BE2C (cell line): Measurements from ENCODE around the gene CAMK1D.

ENCODE experiments used
- DNase-seq: peaks from one replicate; pipeline ENCODE4 v3.0.0-alpha.2; 2020
- H3K27me3 ChIP-seq: fragments of 250-450 bp; sonication (Bioruptor Pico); 2 replicates; pipeline ENCODE4 v1.5.1; 2020; ENCODE audit warnings: mild to moderate bottlenecking
- H3K36me3 ChIP-seq: fragments of 250-450 bp; sonication (Bioruptor Pico); 2 replicates; pipeline ENCODE4 v1.5.1; 2020; ENCODE audit warnings: mild to moderate bottlenecking
- H3K4me1 ChIP-seq: fragments of 250-450 bp; sonication (Bioruptor Pico); 2 replicates; pipeline ENCODE4 v1.5.1; 2020
- H3K4me3 ChIP-seq: 2 replicates; pipeline ENCODE4 v1.5.1; 2011; ENCODE audit warnings: low read depth, low read length
- H3K9me3 ChIP-seq: fragments of 250-450 bp; sonication (Bioruptor Pico); 2 replicates; pipeline ENCODE4 v1.5.1; 2020
- TF ChIP-seq, protein P1 (sequence below): IDR thresholded peaks from 2 replicates; pipeline ENCODE4 v1.5.1; 2012; ENCODE audit warnings: mild to moderate bottlenecking, low read depth, low read length

The CAMK1D gene

DNA sequence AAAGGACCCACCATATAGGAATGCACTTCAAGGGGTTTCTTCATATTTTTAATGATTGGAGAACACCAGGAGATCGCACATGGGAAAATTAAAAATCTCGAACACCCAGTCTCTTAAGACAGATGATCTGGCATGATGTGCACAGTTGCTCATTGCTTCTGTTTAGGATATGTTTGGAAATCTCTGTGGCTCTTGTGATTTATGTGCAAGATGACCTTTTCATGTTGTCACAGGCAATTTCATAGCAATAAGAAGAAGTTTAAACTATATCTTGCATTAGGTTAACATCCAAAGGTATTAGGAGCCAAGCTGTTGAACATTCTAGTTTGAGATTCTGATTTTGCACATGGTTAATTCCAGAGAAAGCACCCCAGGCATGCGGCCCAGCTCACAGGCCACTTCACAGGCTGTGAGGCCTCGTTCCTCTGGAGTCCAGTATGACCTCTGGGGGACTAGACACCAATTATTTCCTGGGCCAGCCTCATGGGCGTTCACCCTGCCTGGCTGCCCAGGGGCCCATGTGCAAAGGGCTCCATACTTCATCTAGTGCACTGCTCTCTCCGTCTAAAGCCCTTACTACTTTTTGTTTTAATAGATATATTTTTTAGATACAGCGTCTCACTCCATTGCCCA is 28.4 kb downstream of the CAMK1D start:
- DNase-seq = no peak
- Histone ChIP-seq H3K36me3 (no peaks in the 10 kb centered on the region), H3K27me3 (no peaks in the 10 kb centered on the region), H3K9me3 (no peaks in the 10 kb centered on the region), H3K4me3 (no peak overlapping the region), H3K4me1 (no peaks in the 10 kb centered on the region)
- TF ChIP-seq, protein P1, sequence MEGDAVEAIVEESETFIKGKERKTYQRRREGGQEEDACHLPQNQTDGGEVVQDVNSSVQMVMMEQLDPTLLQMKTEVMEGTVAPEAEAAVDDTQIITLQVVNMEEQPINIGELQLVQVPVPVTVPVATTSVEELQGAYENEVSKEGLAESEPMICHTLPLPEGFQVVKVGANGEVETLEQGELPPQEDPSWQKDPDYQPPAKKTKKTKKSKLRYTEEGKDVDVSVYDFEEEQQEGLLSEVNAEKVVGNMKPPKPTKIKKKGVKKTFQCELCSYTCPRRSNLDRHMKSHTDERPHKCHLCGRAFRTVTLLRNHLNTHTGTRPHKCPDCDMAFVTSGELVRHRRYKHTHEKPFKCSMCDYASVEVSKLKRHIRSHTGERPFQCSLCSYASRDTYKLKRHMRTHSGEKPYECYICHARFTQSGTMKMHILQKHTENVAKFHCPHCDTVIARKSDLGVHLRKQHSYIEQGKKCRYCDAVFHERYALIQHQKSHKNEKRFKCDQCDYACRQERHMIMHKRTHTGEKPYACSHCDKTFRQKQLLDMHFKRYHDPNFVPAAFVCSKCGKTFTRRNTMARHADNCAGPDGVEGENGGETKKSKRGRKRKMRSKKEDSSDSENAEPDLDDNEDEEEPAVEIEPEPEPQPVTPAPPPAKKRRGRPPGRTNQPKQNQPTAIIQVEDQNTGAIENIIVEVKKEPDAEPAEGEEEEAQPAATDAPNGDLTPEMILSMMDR = no peak

DNA sequence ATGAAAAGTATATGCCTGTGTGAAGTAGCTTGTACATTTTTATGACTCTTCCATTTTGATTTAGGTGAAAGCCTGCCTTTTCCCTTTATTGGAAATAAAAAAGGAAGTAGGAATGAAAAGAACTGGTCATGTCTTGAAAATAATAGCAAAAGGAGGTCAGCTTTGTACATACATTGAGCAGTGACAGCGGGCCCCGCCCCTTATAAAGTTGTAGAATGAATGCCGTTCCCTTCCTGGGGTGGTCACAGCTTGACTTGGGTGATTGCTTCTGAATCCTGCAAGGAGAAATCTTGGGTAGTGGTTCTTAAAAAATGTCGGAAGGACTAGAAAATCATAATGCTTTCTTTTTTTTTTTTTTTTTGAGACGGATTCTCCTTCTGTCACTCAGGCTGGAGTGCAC is 31.7 kb downstream of the CAMK1D start:
- no peak overlapping the region for H3K4me3 ChIP-seq
- no peaks in the 10 kb centered on the region for H3K36me3 ChIP-seq
- DNase-seq = no peak
- TF ChIP-seq, protein P1 = no peak
- H3K9me3 ChIP-seq = no peaks in the 10 kb centered on the region
- no peaks in the 10 kb centered on the region for H3K4me1 ChIP-seq
- no peaks in the 10 kb centered on the region for H3K27me3 ChIP-seq

DNA sequence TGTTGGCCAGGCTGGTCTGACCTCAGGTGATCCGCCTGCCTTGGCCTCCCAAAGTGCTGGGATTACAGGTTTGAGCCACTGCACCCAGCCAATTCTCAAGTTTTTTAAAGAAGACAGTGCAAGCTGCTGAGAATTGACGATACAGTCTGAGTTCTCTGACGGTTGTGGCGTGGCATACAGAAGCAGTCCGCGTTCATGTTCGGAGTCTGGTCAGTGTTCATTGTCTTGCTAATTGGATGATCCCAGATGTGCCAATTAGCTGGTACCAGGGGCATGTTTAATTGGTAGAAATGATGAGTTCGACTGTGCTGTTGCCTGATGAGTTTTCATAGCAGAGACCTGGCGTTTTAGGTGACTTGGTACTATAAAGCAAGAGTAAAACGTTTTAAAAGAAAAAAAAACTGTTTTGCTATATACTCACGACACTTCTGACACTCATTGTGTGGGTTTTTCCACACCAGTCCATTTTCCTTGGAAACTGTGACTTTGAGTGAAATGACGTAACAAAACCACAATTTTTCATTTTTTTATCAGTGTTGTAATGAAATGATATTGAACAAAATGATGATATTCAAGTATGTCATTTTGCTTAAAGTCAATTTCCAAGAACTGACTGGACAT is 32.3 kb downstream of the CAMK1D start:
- H3K9me3 ChIP-seq = no peaks in the 10 kb centered on the region
- TF ChIP-seq, protein P1 = no peak
- no peaks in the 10 kb centered on the region for H3K36me3 ChIP-seq
- no peak overlapping the region for H3K4me3 ChIP-seq
- DNase-seq = no peak
- no peaks in the 10 kb centered on the region for H3K4me1 ChIP-seq
- no peaks in the 10 kb centered on the region for H3K27me3 ChIP-seq

DNA sequence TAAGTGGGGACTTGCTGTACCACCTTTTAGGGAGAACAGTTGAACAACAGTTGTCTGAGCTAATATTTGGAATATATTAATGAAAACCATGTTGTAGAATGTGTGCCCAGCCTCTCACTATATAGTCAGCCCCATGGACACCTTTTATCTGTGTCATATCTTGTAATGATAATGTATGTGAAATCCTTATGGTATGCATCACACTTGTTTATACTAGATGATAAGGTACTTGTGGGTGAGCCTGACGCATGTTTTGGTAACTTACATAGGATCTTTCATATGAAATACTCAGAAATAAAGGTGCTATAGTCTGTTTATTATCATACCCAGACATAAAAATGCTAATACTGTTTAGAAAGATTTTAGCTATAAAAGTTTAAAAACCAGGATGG is 32.8 kb downstream of the CAMK1D start:
- H3K4me3 ChIP-seq = no peak overlapping the region
- TF ChIP-seq, protein P1 = no peak

DNA sequence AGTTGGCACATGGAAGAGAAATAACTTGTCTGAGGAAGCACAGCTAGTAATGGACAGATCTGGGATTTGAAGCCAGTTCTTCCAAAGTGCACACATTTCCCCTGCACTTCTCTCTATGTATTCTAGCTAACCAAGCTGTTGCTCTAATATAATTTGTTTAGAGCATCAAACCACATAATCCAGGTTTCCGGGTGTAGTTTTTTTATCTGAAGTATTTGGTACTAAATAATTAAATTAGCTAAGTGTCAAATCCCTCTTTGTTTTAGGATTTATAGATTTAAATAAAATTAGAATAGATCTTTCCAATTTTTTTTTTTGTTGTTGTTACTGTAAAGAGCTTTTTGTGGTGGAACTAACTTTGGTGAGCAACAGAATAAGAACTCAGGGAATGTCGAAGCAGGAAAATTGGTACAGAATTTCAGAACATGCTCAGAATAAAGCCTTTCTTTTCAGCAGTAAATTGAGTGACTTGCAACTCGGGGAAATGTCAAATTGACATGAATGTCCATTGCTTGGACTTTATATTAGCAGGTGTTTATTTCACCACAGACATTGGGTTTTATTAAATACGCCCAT is 33.7 kb downstream of the CAMK1D start:
- Histone ChIP-seq H3K36me3 (no peaks in the 10 kb centered on the region), H3K4me1 (no peaks in the 10 kb centered on the region), H3K9me3 (no peaks in the 10 kb centered on the region), H3K4me3 (no peak overlapping the region), H3K27me3 (no peaks in the 10 kb centered on the region)
- TF ChIP-seq, protein P1 = no peak
- DNase-seq = no peak

More for the DNA sequence above, 32.8 kb downstream of the CAMK1D start:
- no peaks in the 10 kb centered on the region for H3K4me1 ChIP-seq
- no peaks in the 10 kb centered on the region for H3K9me3 ChIP-seq
- no peak for DNase-seq
- H3K36me3 ChIP-seq = no peaks in the 10 kb centered on the region
- no peaks in the 10 kb centered on the region for H3K27me3 ChIP-seq

DNA sequence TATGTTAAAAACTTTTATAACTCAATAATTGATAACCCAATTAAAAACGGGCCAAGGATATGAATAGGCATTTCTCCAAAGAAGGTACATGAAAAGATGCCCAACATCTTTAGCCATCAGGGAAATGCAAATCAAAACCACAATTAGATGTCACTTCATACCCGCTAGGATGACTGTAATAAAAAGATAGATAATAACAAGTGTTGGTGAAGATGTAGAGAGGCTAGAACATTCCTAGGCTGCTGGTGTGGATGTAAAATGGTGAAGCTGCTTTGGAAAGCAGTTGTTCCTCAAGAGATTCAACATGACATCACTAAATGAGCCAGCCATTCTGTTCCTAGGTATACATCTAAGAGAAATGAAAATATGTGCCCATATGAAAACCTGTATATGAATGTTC is 35.6 kb downstream of the CAMK1D start:
- TF ChIP-seq, protein P1 = no peak
- Histone ChIP-seq H3K36me3 (no peaks in the 10 kb centered on the region), H3K9me3 (no peaks in the 10 kb centered on the region), H3K27me3 (no peaks in the 10 kb centered on the region), H3K4me3 (no peak overlapping the region), H3K4me1 (no peaks in the 10 kb centered on the region)
- DNase-seq = no peak
